T-helper 9 cell (primary cell): ENCODE data around the gene ELANE.
"Not testable (repeated sequence)": the region's sequence is repeated elsewhere in the genome, so short reads cannot be mapped to it uniquely, and the experiment has no call there.

Experiments
- DNase-seq: peaks from one replicate; pipeline ENCODE4 v3.0.0-alpha.2; 2020

Gene ELANE

GRCh38 chr19:843180-843835 lies 8.8 kb upstream of the ELANE start:
- no peak for DNase-seq

- no peak for DNase-seq
These were observed 8.1 kb upstream of the ELANE start for GRCh38 chr19:843836-844545.

- DNase-seq = no peak
These were observed 7.5 kb upstream of the ELANE start for GRCh38 chr19:844546-844971.

GRCh38 chr19:845707-846521 lies 6.2 kb upstream of the ELANE start:
- no peak for DNase-seq

GRCh38 chr19:848386-848921 lies 3.6 kb upstream of the ELANE start:
- DNase-seq = no peak

GRCh38 chr19:849195-849594 lies 2.9 kb upstream of the ELANE start:
- DNase-seq = not testable (repeated sequence)

- DNase-seq = no peak
These were observed 1.7 kb upstream of the ELANE start for GRCh38 chr19:850221-850978.

- DNase-seq = no peak
These were observed 1.1 kb upstream of the ELANE start for GRCh38 chr19:850979-851335.

- no peak for DNase-seq
These were observed 997 bp downstream of the ELANE start for GRCh38 chr19:853014-853585.

- DNase-seq = not testable (repeated sequence)
These were observed 1.6 kb downstream of the ELANE start for GRCh38 chr19:853614-854220.

GRCh38 chr19:854549-854948 lies 2.4 kb downstream of the ELANE start:
- DNase-seq = no peak

- DNase-seq = no peak
These were observed 3.0 kb downstream of the ELANE start for GRCh38 chr19:855142-855541.

GRCh38 chr19:855566-856120 lies 3.5 kb downstream of the ELANE start:
- DNase-seq = no peak

GRCh38 chr19:858284-858683 lies 6.2 kb downstream of the ELANE start:
- no peak for DNase-seq

- no peak for DNase-seq
These were observed 7.1 kb downstream of the ELANE start, which contains the start of gene CFD for GRCh38 chr19:858868-859843. CFD (plus strand) TSS chr19:859664; CDS start chr19:859690, 26 bp downstream.

GRCh38 chr19:861141-861755 lies 9.1 kb downstream of the ELANE start:
- no peak for DNase-seq

GRCh38 chr19:861756-862580 lies 9.9 kb downstream of the ELANE start:
- DNase-seq = peak; percentile 73

GRCh38 chr19:862581-863314 lies 10.6 kb downstream of the ELANE start:
- peak; percentile 79 for DNase-seq
